Liver (tissue), 9 donors: ENCODE data around the gene PAX7. TPM values are rescaled to one million over a fixed set of nuclear protein-coding genes. Genes with fewer than 3 reads are reported as not detected.

ENCODE experiments used
- DNase-seq: peaks from one replicate; pipeline ENCODE4 v3.0.0-alpha.2; 2017; ENCODE audit warnings: low spot score
- H3K27ac ChIP-seq, 2 donors: one replicate each; pipeline ENCODE4 v1.7.0; 2013; ENCODE audit warnings: inconsistent platforms in 2 of 2, low read length in 2 of 2, control low read depth in 1 of 2, low read depth in 1 of 2, mild to moderate bottlenecking in 1 of 2
- H3K27me3 ChIP-seq, 4 donors: one replicate each; pipeline versions ENCODE4 v1.6.1 to v1.7.0; 2013; ENCODE audit warnings: low read length in 3 of 4, inconsistent platforms in 1 of 4, mild to moderate bottlenecking in 1 of 4, moderate library complexity in 1 of 4; ENCODE audit not compliant: control insufficient read depth in 4 of 4, insufficient read depth in 4 of 4
- H3K36me3 ChIP-seq, 4 donors: one replicate each; pipeline versions ENCODE4 v1.6.1 to v1.7.0; 2013; ENCODE audit warnings: low read length in 3 of 4, mild to moderate bottlenecking in 3 of 4, low read depth in 1 of 4, moderate library complexity in 1 of 4; ENCODE audit not compliant: control insufficient read depth in 4 of 4, insufficient read depth in 3 of 4
- H3K4me1 ChIP-seq, 4 donors: one replicate each; pipeline versions ENCODE4 v1.6.1 to v1.7.0; 2013; ENCODE audit warnings: low read length in 3 of 4, mild to moderate bottlenecking in 3 of 4, moderate library complexity in 1 of 4; ENCODE audit not compliant: control insufficient read depth in 4 of 4, insufficient read depth in 4 of 4
- H3K4me3 ChIP-seq, 3 donors: one replicate each; pipeline versions ENCODE4 v1.6.1 to v1.7.0; 2013; ENCODE audit warnings: low read length in 3 of 3, control low read depth in 1 of 3, low read depth in 1 of 3, mild to moderate bottlenecking in 1 of 3
- H3K9ac ChIP-seq, 2 donors: one replicate each; pipeline ENCODE4 v1.7.0; 2013; ENCODE audit warnings: low read length in 2 of 2, mild to moderate bottlenecking in 2 of 2, moderate library complexity in 2 of 2, control low read depth in 1 of 2, low read depth in 1 of 2
- H3K9me3 ChIP-seq, 4 donors: one replicate each; pipeline versions ENCODE4 v1.6.1 to v1.7.0; 2013; ENCODE audit warnings: low read length in 3 of 4; ENCODE audit not compliant: control insufficient read depth in 4 of 4
- ATF3 ChIP-seq: IDR thresholded peaks from 2 replicates; pipeline ENCODE4 v1.6.1; 2016; ENCODE audit warnings: antibody characterized with exemption
- CTCF ChIP-seq: fragments of 150-350 bp; IDR thresholded peaks from 2 replicates; pipeline ENCODE4 v1.5.1; 2017; ENCODE audit warnings: improper control_type of control experiment, low read depth, low read length; ENCODE audit not compliant: missing input control
- EGR1 ChIP-seq, 2 donors: IDR thresholded peaks; 2 replicates each; pipeline ENCODE4 v1.6.1; 2016 to 2018; ENCODE audit warnings: antibody characterized with exemption in 2 of 2, low read depth in 2 of 2
- FOXA1 ChIP-seq: IDR thresholded peaks from 2 replicates; pipeline ENCODE4 v1.6.1; 2016; ENCODE audit warnings: antibody characterized with exemption
- FOXA2 ChIP-seq: IDR thresholded peaks from 2 replicates; pipeline ENCODE4 v1.6.1; 2016; ENCODE audit warnings: antibody characterized with exemption
- GABPA ChIP-seq, 2 donors: IDR thresholded peaks in 1 of 2; conservative IDR thresholded peaks in 1 of 2; 2 replicates each; pipeline ENCODE4 v1.6.1; 2016; ENCODE audit warnings: antibody characterized with exemption in 2 of 2, mild to moderate bottlenecking in 1 of 2, moderate library complexity in 1 of 2
- HNF4A ChIP-seq, 2 donors: conservative IDR thresholded peaks; 2 replicates each; pipeline ENCODE4 v1.6.1; 2016; ENCODE audit warnings: antibody characterized with exemption in 2 of 2, mild to moderate bottlenecking in 2 of 2
- HNF4G ChIP-seq: IDR thresholded peaks from 2 replicates; pipeline ENCODE4 v1.6.1; 2016; ENCODE audit warnings: antibody characterized with exemption
- JUND ChIP-seq, 2 donors: IDR thresholded peaks; 2 replicates each; pipeline ENCODE4 v1.6.1; 2016; ENCODE audit warnings: antibody characterized with exemption in 2 of 2
- MAX ChIP-seq: IDR thresholded peaks from 2 replicates; pipeline ENCODE4 v1.6.1; 2016; ENCODE audit warnings: antibody characterized with exemption
- NR2F2 ChIP-seq: IDR thresholded peaks from 2 replicates; pipeline ENCODE4 v1.6.1; 2016; ENCODE audit warnings: antibody characterized with exemption
- RAD21 ChIP-seq, 2 donors: IDR thresholded peaks; 2 replicates each; pipeline ENCODE4 v1.6.1; 2016; ENCODE audit warnings: antibody characterized with exemption in 2 of 2, mild to moderate bottlenecking in 2 of 2
- REST ChIP-seq: IDR thresholded peaks from 2 replicates; pipeline ENCODE4 v1.6.1; 2016; ENCODE audit warnings: antibody characterized with exemption, mild to moderate bottlenecking
- RXRA ChIP-seq, 2 donors: IDR thresholded peaks; 2 replicates each; pipeline ENCODE4 v1.6.1; 2017 to 2018; ENCODE audit warnings: antibody characterized with exemption in 2 of 2, mild to moderate bottlenecking in 1 of 2
- SP1 ChIP-seq: IDR thresholded peaks from 2 replicates; pipeline ENCODE4 v1.6.1; 2018; ENCODE audit warnings: antibody characterized with exemption, mild to moderate bottlenecking
- TAF1 ChIP-seq: conservative IDR thresholded peaks from 2 replicates; pipeline ENCODE4 v1.6.1; 2016; ENCODE audit warnings: antibody characterized with exemption, mild to moderate bottlenecking
- YY1 ChIP-seq: IDR thresholded peaks from 2 replicates; pipeline ENCODE4 v1.6.1; 2016; ENCODE audit warnings: antibody characterized with exemption, mild to moderate bottlenecking
- ZBTB33 ChIP-seq: IDR thresholded peaks from 2 replicates; pipeline ENCODE4 v1.6.1; 2016; ENCODE audit warnings: antibody characterized with exemption
- WGBS: extraction: QIAGEN DNeasy Blood & Tissue Kit; methylation state at CpG from one replicate; pipeline ENCODE4 v1.1.7; 2013; 5-methylcytosine and 5-hydroxymethylcytosine counted together
- polyA plus RNA-seq, 2 donors: library from polyadenylated mRNA; stranded (reverse) in 1 of 2; unstranded in 1 of 2; fragments of 200-250 nt in 1 of 2; fragments of >200 nt in 1 of 2; fragmentation: Nextera tagmentation in 1 of 2; extraction: Ambion mirVana in 1 of 2; gene quantifications; one replicate each; pipeline versions ENCODE4 v1.2.1 to v1.2.3, GENCODE V29; 2013 to 2015
- total RNA-seq, 2 donors: library from RNA; depleted of rRNA; stranded (reverse); fragments of >200 nt; gene quantifications; one replicate each; pipeline ENCODE4 v1.2.3, GENCODE V29; 2014
- donor health status: healthy.
- donor health status: healthy.
- donor health status: healthy.
- donor health status: healthy.
- donor health status: healthy.

Gene PAX7
- total and polyA plus RNA-seq, 4 donors = not detected

- Histone ChIP-seq H3K9me3 (peaks cover 0 to 6% (median 1%) of the 10 kb centered on the region in 4 donors), H3K4me3 (no peak overlapping the region), H3K9ac (no peak overlapping the region), H3K36me3 (no peaks in the 10 kb centered on the region), H3K27ac (no peak overlapping the region), H3K27me3 (no peaks in the 10 kb centered on the region), H3K4me1 (no peaks in the 10 kb centered on the region)
- TF ChIP-seq GABPA (IDR thresholded peaks at IDR 0.05 in 1 of 2, conservative IDR thresholded peaks at IDR 0.05 in 1 of 2) (no peak), EGR1 (IDR thresholded peaks at IDR 0.05; ENCODE audit: low read depth in 2 of 2) (no peak), RXRA (IDR thresholded peaks at IDR 0.05) (no peak), JUND (IDR thresholded peaks at IDR 0.05) (no peak), ATF3 (no peak), NR2F2 (no peak)
- WGBS = 26% methylated on average over 3 of the region's 3 CpGs
- no peak for DNase-seq
These were observed 157.3 kb downstream of the PAX7 start for GRCh38 chr1:18787825-18788385.

- Histone ChIP-seq H3K4me1 (no peaks in the 10 kb centered on the region), H3K9me3 (peaks cover 0 to 6% (median 1%) of the 10 kb centered on the region in 4 donors), H3K4me3 (no peak overlapping the region), H3K9ac (no peak overlapping the region), H3K27ac (no peak overlapping the region), H3K27me3 (no peaks in the 10 kb centered on the region), H3K36me3 (no peaks in the 10 kb centered on the region)
- WGBS = 68% methylated on average over 4 of the region's 4 CpGs
- TF ChIP-seq REST = no peak
- TF ChIP-seq JUND (IDR thresholded peaks at IDR 0.05) = no peak
- no peak for TF ChIP-seq TAF1
- TF ChIP-seq HNF4A (conservative IDR thresholded peaks at IDR 0.05) = no peak
- no peak for TF ChIP-seq EGR1 (IDR thresholded peaks at IDR 0.05; ENCODE audit: low read depth in 2 of 2)
- TF ChIP-seq FOXA1 = no peak
- no peak for TF ChIP-seq YY1
- no peak for TF ChIP-seq GABPA (IDR thresholded peaks at IDR 0.05 in 1 of 2, conservative IDR thresholded peaks at IDR 0.05 in 1 of 2)
- no peak for TF ChIP-seq CTCF
- no peak for TF ChIP-seq HNF4G
- no peak for TF ChIP-seq ATF3
- no peak for TF ChIP-seq RXRA (IDR thresholded peaks at IDR 0.05)
- no peak for TF ChIP-seq FOXA2
- no peak for TF ChIP-seq MAX
- no peak for TF ChIP-seq RAD21 (IDR thresholded peaks at IDR 0.05)
- no peak for TF ChIP-seq NR2F2
- no peak for TF ChIP-seq ZBTB33
- TF ChIP-seq SP1 = no peak
- no peak for DNase-seq
These were observed 158.6 kb downstream of the PAX7 start for GRCh38 chr1:18789246-18789645.
